HUDEP-2 (cell line): ENCODE results near the gene YJEFN3.

Source experiments
- DNase-seq, 76 experiments: peaks; one replicate each; lab custom pipeline; 2025; ENCODE audit not compliant: unreplicated experiment in 76 of 76; lab: John Stamatoyannopoulos, UW

YJEFN3 gene, protein sequence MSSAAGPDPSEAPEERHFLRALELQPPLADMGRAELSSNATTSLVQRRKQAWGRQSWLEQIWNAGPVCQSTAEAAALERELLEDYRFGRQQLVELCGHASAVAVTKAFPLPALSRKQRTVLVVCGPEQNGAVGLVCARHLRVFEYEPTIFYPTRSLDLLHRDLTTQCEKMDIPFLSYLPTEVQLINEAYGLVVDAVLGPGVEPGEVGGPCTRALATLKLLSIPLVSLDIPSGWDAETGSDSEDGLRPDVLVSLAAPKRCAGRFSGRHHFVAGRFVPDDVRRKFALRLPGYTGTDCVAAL

DNA sequence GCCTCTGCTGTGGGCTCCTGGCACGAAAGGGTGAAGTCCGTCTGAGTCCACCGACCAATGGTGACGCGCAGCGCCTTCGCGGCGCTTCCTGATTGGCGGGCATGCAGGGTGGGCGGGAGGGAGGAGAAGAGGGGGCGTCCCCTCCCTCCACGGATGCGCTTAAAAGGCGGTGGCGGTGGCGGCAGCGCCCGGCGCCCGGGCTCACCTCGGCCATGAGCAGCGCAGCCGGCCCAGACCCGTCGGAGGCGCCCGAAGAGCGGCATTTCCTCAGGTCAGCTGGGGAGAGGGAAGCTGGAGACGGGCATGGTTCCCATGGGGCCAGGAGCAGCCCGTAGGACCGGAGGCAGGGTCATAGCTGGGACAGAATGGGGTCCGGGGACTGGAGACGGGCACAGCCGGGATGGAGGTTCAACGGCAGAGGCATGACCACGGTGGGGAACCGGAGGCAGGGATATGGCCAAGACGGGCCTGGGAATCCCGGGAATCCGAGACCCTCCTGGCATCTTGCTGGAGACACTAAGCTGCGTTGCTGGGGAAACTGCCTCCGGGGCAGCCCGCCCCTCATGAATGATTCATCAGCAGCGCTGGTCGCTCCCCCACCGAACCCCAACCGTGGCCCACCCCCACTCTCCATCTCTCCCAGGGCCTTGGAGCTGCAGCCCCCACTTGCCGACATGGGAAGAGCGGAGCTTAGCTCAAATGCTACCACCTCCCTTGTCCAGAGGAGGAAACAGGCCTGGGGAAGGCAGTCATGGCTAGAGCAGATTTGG lies at the start of gene YJEFN3:
Gene YJEFN3, plus strand, starts transcription at position 191 of the 770 bp plus-strand sequence. Its CDS starts 22 bp downstream, at position 213.
- DNase-seq = no peak

DNA sequence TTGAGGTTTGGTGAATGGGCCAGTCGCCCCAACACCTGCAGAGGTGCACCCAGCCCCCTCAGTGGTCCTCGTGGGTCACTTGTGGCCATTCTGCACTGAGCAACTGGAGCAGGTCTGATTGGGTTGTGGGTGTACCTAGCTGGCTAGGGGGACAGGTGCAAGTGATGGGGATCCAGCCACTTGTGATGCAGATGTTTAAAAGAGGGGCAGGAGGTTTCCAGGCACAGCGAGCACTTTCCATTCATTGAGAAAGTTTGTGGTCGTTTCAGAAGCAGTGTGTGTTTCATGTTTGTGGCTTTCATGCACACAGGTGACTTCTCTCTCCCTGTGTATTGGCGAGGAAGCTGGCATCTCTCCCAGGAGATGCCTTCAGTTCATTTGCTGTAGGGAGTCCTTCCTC lies 48.0 kb upstream of the YJEFN3 start:
- no peak for DNase-seq

DNA sequence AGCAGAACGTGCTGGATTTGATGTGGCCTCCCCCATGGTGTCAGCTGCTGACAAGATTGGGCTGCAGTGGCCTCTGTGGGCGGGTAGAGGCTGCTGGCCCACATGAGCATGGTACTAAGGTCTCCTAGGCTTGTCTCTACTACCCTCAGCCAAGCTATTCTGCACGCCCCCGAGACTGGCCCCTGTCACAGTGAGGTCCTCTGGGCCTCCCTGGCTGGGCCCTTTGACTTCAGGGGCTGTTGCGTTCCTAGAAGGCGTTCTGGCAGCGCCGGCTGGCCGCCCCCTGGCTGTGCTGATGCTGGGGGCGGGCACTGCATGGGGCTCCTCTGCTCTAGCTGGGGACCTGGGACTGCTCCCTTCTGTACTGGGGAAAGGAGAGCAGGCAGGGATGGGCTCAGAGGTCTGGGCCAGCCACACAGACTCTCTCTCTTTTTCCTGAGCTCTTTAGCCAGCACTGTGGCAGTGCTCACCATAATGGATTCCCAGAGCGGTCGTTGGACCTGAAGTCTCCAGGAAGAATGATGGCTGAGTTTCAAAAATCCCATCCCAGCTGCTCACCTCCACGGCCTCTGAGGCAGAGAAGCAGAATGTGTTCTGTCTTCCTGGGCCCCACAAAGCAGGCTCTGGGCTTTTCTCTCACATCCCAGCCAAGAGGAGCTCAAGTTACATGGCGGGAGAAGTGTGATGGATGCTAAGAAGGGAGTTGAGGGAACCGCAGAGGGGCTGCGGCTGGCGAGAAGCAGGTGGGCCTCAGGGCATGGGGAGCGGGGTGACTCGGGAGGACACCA lies 45.7 kb upstream of the YJEFN3 start:
- DNase-seq = peak in 1 of 76 experiments; percentile 23

DNA sequence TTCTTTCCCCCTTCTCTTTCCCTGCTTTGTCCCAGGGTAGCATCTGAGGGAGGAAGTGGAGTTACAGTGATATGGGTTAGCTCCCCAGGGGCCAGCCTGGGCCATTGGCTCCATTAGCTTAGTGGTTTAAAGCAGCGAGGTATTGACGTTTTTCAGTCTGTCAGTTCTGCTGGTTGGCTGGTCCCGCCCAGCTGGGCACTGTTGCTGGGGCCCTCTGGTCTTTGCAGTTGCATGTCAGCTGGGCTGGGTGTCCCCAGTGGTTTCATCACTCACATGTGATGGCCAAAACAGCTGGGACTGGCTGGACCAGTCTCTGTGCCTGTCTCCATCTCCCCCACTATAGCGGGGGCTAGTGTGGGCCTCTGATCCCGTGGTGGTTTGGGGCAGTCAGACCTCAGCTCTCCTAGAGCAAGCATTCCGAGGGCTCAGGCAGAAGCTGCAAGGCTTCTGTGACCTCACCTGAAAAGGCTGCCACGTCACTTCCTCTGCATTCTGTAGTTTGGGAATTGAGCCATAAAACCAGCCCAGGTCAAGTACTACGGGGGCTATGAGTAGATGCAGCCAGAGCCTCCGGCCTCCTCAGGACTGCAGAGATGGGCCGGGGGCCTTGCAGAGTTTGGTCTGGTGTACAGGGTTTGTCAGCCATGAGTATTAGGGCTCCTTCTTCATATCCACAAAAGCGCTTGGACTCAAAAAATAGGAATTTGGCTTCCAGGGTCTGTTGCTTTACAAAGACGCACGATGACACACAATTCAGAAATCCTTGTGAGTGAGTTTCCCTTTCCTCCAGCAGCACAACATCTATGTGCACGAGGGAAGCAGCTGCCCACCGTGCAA lies 43.3 kb upstream of the YJEFN3 start:
- no peak for DNase-seq

DNA sequence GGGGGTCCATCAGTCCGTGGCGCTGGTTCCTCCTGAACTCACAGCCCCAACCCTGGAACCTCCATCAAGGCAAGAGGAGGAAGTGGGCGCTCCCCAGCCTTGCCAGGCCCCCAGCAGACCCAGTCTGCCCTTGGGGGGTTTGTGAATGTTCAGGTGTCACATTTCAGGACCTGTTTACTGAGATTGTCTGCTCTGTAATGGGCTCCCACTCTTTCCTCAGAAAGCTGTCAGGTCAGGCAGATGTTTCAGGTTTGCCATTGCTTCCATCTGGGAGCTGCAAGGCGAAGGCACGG lies 42.8 kb upstream of the YJEFN3 start:
- DNase-seq = no peak

DNA sequence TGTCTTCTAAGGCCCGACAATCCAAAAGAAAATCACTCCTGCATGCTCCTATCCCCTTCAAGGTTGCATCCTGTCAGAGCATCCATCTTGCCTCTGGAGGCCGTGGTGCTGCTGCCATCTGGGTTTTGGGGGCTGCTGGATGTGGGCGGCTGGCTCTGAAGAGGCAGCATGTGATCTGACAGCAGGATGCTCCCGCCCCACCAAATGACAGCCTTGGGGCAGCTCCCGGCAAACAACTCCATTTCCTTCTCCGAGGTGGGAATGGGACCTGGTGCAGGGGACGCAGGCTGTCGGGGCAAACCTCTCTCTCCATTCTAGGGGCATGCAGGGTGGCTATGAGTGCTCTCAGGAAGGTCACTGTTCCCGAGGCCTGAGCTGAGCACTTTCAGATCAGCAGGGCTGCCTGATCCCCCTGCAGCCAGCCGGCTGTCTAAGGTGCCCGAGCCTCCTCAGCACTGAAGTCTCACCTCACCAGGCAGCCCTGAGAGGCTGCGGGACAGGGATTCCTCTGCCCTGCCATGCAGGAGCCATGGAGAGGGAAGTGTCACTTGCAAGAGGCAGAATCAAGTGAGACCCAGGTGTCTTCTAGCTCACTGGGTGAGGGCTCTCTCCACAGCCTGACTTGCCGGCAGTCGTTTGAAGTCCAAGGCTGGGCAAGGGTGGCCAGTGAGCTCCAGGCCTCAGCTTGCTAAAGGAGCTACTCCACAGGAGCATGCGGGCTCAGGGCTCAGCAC lies 42.2 kb upstream of the YJEFN3 start:
- DNase-seq = no peak

DNA sequence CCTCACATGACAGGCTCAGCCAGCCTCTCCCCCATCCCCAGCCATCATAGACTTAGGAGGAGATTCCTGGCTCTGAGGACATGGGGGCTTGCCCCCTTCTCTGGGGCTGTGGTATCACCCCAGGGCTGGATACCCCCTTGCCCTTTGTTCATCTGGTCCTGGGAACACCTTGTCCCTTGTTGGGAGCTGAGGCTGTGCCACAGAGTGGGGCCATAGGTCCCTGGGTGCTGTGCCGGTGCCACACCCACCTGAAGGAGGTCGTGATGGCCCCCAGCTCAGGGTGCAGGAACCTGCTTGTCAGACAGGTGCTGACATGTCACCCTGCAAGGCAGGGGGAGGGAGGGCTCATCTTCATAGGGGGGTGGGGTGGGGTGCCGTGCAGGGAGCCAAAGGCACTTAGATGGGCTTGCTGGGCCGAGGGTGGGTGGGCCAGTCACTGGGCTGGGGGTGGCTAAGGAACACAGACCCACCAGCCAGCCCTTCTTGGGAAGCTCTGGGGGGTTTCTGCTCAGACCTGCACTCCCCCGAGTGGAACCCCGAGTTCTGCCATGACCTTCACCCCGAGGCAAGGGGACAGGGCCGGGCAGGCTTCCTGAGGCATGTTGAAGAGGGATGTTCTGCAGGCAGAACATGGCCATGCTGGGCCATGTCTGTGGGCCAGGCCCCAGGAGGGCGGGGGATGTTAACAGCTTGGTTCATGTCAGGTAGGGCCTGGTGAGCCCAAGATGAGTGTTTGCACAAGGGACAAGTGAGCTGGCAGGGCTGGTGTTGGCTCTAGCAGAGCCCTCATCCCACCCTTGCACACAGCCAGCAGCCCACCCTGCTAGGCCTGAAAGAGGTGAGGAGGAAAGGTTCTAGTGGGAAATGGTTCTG lies 41.4 kb upstream of the YJEFN3 start:
- DNase-seq = no peak

DNA sequence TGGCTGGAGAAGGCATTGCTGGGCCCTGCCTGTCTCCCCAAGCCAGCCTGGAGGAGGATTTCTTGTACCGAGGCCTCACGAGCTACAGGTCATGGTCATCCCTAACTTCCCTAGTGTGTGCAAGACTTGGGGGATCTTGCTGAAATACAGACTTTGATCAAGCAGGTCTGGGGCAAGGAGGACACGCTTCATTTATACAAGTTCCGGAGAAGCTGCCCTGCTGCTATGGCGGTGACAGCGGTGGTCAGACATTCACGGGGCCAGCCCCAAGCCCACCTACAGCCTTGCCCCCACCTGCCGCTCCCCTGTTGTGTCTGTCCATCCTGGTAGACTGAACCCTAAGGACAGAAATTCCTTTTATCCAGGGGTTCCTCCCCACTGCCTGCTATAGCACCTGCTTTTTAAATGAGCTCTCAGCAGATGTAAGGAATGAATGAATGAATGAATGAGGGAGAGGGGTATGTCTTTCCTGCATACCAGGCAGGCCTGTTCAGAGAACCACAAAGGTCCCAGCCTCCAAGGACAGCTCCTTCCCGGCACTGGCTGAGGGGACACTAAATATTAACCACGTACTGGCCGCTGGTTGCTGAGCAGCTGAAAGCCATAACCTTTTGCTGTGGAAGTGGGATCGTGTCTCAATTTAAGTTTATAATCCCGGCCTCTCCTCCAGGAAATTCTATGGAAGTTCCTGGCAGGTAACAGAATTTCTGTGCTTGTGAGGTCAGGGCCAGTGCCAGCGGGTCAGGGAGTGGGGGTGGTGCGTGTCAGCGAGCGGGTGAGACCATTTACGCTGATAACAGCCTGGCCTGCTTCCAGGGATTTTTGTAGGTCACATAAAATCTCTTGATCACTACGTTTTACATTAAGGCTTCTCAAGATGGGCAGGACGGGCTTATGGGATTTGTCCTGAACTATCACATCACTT lies 40.5 kb upstream of the YJEFN3 start:
- peak in 74 of 76 experiments; percentile 25 to 89 (median 75) for DNase-seq

DNA sequence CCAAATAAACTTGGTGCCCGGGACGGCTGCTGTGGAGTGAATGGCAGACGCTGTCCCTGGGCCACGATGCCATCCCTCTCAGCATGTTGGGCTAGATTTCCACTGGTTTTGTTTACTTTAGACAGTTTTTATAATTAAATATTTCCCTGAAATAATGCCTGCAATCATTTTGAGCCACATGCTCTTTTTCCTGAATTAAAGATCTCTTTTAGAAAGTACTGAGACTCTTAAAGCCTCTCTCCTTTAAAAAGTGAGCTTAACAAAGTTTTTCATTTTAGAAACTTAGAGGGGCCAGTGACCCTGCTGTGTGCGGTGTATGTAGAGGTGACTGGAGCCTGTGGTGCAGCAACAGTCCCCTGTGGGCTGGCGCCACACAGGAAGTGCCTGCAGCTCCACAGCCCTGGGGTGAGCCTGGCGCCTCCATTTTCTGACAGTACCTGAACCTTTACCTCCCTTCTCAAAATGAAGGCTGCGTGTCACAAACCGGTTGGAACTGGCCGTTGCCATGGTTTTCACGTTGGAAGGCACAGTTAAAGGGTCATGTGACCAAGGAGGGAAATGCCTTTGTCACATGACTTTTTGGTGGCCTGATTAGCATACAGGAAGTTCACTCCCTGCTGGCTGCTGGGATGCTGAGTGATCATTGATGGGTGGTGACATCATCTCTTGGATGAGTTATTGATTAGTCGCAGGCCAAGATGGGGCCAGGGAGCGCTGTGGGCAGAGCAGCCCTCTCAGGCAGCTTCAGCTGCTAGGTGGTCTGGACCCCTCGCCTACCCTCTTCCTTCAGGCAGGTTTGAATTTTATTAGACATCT lies 39.6 kb upstream of the YJEFN3 start:
- peak in 75 of 76 experiments; percentile 50 to 98 (median 91) for DNase-seq

DNA sequence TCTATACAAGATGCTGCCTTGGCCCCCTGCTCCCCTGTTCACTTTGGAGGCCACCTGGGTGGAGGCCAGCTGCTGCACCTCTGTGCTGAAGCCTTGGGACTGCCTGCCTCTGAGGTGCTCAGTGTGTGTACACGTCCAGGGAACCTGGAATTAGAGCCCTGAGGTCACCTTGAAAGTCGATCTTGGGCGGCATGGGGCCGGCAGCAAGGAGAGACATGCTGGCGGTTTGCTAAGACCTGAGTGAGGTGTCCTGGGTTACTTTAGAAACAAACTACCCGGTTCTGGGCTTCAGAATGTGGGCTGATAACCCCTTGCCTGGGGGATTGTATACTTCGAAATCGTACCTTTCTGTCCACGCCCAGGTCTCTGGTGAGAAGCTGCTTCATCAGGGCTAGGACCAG lies 38.9 kb upstream of the YJEFN3 start:
- peak in 2 of 76 experiments; percentile 56 to 71 for DNase-seq

DNA sequence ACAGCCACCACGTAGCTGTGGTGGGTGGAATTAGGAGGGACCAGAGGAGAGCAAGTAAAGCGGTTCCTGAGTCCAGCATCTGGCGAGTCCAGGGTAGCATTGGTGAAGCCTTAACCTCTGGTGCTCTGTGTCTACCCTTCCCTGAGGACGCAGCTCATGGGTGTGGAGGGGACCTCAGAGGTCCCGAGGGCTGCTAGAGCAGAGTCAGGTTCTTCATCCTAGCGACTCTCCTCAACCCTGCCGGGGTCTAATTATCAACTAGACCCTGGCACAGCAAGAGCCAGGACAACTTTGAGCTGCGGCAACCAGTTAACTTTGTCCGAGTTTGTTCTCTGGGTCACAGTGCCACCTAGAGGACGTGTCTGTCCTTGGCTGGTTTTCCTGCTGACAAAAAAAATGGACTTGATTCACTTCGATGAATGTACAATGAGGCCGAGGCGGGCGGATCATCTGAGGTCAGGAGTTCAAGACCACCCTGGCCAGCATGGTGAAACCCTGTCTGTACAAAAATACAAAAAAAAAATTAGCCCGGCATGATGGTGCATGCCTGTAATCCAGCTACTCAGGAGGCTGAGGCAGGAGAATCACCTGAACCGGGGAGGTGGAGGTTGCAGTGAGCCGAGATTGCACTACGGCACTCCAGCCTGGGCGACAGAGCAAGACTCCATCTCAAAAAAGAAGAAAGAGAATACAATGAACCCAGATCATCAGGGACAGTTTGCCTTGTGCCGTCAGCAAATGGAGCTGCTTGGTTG lies 38.3 kb upstream of the YJEFN3 start:
- peak in 70 of 76 experiments; percentile 22 to 86 (median 70) for DNase-seq

DNA sequence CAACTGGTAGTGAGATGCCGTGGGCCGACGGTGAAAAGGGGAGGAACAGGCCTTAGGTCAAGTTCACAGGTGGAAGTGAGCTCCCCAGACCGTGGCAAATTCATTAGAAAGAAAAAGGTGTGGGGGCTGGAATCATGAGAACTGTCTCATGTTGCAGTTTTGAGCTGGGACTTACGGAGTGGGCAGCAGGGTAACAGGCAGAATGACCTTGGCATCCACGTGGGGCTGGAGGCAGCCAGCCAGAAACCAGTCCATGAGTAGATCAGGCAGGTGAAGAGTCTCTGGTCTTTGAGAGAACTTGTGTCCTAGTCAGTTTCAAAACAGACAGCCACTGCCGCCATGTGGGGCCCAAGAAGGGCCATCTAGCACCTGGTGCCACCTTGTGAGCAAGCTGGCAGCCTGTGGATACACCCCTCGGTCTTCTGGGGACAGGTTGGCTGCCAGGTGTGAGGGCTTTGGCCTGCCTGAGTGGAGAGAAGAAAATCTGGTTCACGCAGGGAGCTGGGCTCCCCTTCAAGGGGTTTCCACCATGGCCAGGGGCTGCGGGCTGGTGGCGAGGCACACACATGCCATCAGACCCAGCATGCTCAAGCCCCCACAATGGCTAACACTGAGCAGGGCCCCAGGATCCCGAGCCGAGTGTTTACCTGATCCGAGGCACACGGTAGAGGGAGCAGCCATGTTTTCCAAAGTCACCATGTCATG lies 37.2 kb upstream of the YJEFN3 start:
- no peak for DNase-seq

DNA sequence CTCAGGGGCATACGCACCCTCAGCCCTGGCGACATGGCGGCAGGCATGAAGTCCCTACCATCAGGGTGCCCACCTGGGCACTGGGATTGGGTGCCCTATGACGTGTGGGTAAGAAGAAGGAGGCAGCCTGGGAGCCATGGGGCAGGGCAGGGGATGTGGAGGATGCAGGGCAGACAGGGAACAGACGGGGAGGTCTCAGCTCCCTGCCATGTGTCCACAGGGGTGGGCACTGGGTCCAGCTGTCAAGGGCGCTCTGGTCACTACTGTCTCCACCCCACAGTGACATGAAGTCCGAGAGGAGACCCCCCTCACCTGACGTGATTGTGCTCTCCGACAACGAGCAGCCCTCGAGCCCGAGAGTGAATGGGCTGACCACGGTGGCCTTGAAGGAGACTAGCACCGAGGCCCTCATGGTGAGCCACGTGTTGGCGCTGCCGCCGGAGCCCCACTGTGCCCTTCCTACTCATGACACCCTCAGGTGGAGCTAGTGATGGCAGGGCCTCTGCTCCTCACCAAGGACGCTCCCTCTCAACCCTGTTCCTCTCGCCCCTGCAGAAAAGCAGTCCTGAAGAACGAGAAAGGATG lies 36.6 kb upstream of the YJEFN3 start:
- DNase-seq = no peak

DNA sequence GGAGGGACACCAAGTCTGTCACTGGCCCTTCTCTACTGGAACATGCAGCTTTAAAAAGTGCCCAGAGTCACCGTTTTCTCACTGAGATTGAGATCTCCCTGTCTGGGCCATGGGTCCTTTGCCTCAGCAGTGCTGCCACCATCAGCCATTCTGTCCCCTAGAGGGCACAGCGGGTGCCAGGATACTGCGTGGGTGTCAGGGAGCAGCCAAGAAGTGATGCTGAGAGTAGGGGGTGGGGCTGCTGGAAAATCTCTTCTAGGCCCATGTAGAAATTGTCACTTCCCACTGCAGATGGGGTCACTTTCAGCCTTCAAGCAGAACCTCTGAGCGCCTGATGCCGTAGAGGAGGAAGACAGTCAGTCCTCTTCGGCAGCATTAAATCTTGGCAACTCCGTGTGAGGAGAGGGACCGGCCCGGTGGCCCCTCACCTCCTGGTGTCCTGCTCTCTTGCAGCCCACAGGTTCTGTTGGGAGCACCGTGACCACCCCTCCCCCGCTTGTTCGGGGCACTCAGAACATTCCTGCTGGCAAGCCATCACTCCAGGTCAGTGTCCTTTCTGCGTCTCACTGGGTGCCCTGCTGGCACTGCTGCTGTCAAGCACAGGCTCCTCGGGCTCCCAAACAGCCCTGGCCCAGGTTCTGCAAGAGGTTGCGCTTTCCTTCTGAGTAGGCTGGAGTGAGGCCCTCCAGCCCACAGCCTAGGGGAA lies 34.7 kb upstream of the YJEFN3 start:
- DNase-seq = peak in 11 of 76 experiments; percentile 13 to 29 (median 18)
